Liver (tissue), 9 donors: ENCODE results near the gene TARS3. TPM values are rescaled to one million over a fixed set of nuclear protein-coding genes. Genes with fewer than 3 reads are reported as not detected.

Source experiments
- DNase-seq: peaks from one replicate; pipeline ENCODE4 v3.0.0-alpha.2; 2017; ENCODE audit warnings: low spot score
- H3K27ac ChIP-seq, 2 donors: one replicate each; pipeline ENCODE4 v1.7.0; 2013; ENCODE audit warnings: inconsistent platforms in 2 of 2, low read length in 2 of 2, control low read depth in 1 of 2, low read depth in 1 of 2, mild to moderate bottlenecking in 1 of 2
- H3K27me3 ChIP-seq, 4 donors: one replicate each; pipeline versions ENCODE4 v1.6.1 to v1.7.0; 2013; ENCODE audit warnings: low read length in 3 of 4, inconsistent platforms in 1 of 4, mild to moderate bottlenecking in 1 of 4, moderate library complexity in 1 of 4; ENCODE audit not compliant: control insufficient read depth in 4 of 4, insufficient read depth in 4 of 4
- H3K36me3 ChIP-seq, 4 donors: one replicate each; pipeline versions ENCODE4 v1.6.1 to v1.7.0; 2013; ENCODE audit warnings: low read length in 3 of 4, mild to moderate bottlenecking in 3 of 4, low read depth in 1 of 4, moderate library complexity in 1 of 4; ENCODE audit not compliant: control insufficient read depth in 4 of 4, insufficient read depth in 3 of 4
- H3K4me1 ChIP-seq, 4 donors: one replicate each; pipeline versions ENCODE4 v1.6.1 to v1.7.0; 2013; ENCODE audit warnings: low read length in 3 of 4, mild to moderate bottlenecking in 3 of 4, moderate library complexity in 1 of 4; ENCODE audit not compliant: control insufficient read depth in 4 of 4, insufficient read depth in 4 of 4
- H3K4me3 ChIP-seq, 3 donors: one replicate each; pipeline versions ENCODE4 v1.6.1 to v1.7.0; 2013; ENCODE audit warnings: low read length in 3 of 3, control low read depth in 1 of 3, low read depth in 1 of 3, mild to moderate bottlenecking in 1 of 3
- H3K9ac ChIP-seq, 2 donors: one replicate each; pipeline ENCODE4 v1.7.0; 2013; ENCODE audit warnings: low read length in 2 of 2, mild to moderate bottlenecking in 2 of 2, moderate library complexity in 2 of 2, control low read depth in 1 of 2, low read depth in 1 of 2
- H3K9me3 ChIP-seq, 4 donors: one replicate each; pipeline versions ENCODE4 v1.6.1 to v1.7.0; 2013; ENCODE audit warnings: low read length in 3 of 4; ENCODE audit not compliant: control insufficient read depth in 4 of 4
- EGR1 ChIP-seq, 2 donors: IDR thresholded peaks; 2 replicates each; pipeline ENCODE4 v1.6.1; 2016 to 2018; ENCODE audit warnings: antibody characterized with exemption in 2 of 2, low read depth in 2 of 2
- FOXA1 ChIP-seq: IDR thresholded peaks from 2 replicates; pipeline ENCODE4 v1.6.1; 2016; ENCODE audit warnings: antibody characterized with exemption
- FOXA2 ChIP-seq: IDR thresholded peaks from 2 replicates; pipeline ENCODE4 v1.6.1; 2016; ENCODE audit warnings: antibody characterized with exemption
- GABPA ChIP-seq, 2 donors: IDR thresholded peaks in 1 of 2; conservative IDR thresholded peaks in 1 of 2; 2 replicates each; pipeline ENCODE4 v1.6.1; 2016; ENCODE audit warnings: antibody characterized with exemption in 2 of 2, mild to moderate bottlenecking in 1 of 2, moderate library complexity in 1 of 2
- HNF4A ChIP-seq, 2 donors: conservative IDR thresholded peaks; 2 replicates each; pipeline ENCODE4 v1.6.1; 2016; ENCODE audit warnings: antibody characterized with exemption in 2 of 2, mild to moderate bottlenecking in 2 of 2
- HNF4G ChIP-seq: IDR thresholded peaks from 2 replicates; pipeline ENCODE4 v1.6.1; 2016; ENCODE audit warnings: antibody characterized with exemption
- JUND ChIP-seq, 2 donors: IDR thresholded peaks; 2 replicates each; pipeline ENCODE4 v1.6.1; 2016; ENCODE audit warnings: antibody characterized with exemption in 2 of 2
- SP1 ChIP-seq: IDR thresholded peaks from 2 replicates; pipeline ENCODE4 v1.6.1; 2018; ENCODE audit warnings: antibody characterized with exemption, mild to moderate bottlenecking
- TAF1 ChIP-seq: conservative IDR thresholded peaks from 2 replicates; pipeline ENCODE4 v1.6.1; 2016; ENCODE audit warnings: antibody characterized with exemption, mild to moderate bottlenecking
- YY1 ChIP-seq: IDR thresholded peaks from 2 replicates; pipeline ENCODE4 v1.6.1; 2016; ENCODE audit warnings: antibody characterized with exemption, mild to moderate bottlenecking
- WGBS: extraction: QIAGEN DNeasy Blood & Tissue Kit; methylation state at CpG from one replicate; pipeline ENCODE4 v1.1.7; 2013; 5-methylcytosine and 5-hydroxymethylcytosine counted together
- polyA plus RNA-seq, 2 donors: library from polyadenylated mRNA; stranded (reverse) in 1 of 2; unstranded in 1 of 2; fragments of 200-250 nt in 1 of 2; fragments of >200 nt in 1 of 2; fragmentation: Nextera tagmentation in 1 of 2; extraction: Ambion mirVana in 1 of 2; gene quantifications; one replicate each; pipeline versions ENCODE4 v1.2.1 to v1.2.3, GENCODE V29; 2013 to 2015
- total RNA-seq, 2 donors: library from RNA; depleted of rRNA; stranded (reverse); fragments of >200 nt; gene quantifications; one replicate each; pipeline ENCODE4 v1.2.3, GENCODE V29; 2014
- TF ChIP-seq, protein P1 (sequence below): fragments of 150-350 bp; IDR thresholded peaks from 2 replicates; pipeline ENCODE4 v1.5.1; 2017; ENCODE audit warnings: improper control_type of control experiment, low read depth, low read length; ENCODE audit not compliant: missing input control
- TF ChIP-seq, protein P2 (sequence below): IDR thresholded peaks from 2 replicates; pipeline ENCODE4 v1.6.1; 2016; ENCODE audit warnings: antibody characterized with exemption
- TF ChIP-seq, protein P3 (sequence below): IDR thresholded peaks from 2 replicates; pipeline ENCODE4 v1.6.1; 2016; ENCODE audit warnings: antibody characterized with exemption
- donor health status: healthy.
- donor health status: healthy.
- donor health status: healthy.
- donor health status: healthy.
- donor health status: healthy.

Gene TARS3
- total and polyA plus RNA-seq, 4 donors = 2.3 to 7.8 (median 4.0) TPM

DNA sequence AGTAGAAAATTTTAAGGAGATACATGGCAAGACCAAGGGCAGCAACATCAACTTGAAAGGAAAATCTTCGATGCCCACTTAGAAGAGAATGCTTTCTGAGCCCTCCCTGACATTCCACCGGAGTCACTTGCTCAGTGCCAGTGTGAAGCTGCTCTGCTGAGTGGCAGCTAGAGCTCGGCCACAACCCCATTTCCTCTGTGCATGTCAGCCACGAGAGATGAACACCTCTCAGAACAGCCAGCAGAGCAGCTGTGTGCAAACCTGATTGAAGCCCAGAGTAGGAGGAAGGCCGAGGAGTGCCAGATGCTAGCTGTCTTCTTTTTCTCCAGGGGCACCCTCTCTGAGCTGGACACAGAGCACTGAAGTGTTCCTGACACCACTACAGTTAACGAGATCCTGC lies 12.2 kb downstream of the TARS3 start (continued):
- TF ChIP-seq, protein P1, sequence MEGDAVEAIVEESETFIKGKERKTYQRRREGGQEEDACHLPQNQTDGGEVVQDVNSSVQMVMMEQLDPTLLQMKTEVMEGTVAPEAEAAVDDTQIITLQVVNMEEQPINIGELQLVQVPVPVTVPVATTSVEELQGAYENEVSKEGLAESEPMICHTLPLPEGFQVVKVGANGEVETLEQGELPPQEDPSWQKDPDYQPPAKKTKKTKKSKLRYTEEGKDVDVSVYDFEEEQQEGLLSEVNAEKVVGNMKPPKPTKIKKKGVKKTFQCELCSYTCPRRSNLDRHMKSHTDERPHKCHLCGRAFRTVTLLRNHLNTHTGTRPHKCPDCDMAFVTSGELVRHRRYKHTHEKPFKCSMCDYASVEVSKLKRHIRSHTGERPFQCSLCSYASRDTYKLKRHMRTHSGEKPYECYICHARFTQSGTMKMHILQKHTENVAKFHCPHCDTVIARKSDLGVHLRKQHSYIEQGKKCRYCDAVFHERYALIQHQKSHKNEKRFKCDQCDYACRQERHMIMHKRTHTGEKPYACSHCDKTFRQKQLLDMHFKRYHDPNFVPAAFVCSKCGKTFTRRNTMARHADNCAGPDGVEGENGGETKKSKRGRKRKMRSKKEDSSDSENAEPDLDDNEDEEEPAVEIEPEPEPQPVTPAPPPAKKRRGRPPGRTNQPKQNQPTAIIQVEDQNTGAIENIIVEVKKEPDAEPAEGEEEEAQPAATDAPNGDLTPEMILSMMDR = no peak

DNA sequence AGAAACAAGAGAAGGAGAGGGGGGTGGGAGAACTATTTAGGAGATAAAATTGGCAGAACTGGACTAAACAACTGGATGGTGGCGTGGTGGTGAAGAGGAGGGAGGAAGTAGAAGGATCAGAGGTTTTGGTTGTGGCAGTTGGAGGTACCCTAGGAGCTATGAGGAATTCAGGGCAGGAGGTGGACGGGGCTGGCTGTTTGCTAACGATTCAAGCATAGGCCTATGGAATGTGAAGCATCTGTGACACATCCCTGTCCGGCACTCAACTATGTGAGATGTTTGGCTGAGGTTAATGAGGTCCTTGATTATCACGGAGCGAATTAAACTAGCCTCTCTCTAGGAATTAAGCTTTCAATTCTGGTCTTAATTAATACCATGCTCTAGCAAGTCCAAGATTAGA lies 13.5 kb downstream of the TARS3 start:
- TF ChIP-seq, protein P2, sequence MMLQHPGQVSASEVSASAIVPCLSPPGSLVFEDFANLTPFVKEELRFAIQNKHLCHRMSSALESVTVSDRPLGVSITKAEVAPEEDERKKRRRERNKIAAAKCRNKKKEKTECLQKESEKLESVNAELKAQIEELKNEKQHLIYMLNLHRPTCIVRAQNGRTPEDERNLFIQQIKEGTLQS = no peak
- no peak for TF ChIP-seq SP1
- no peak for TF ChIP-seq HNF4A (conservative IDR thresholded peaks at IDR 0.05)
- TF ChIP-seq JUND (IDR thresholded peaks at IDR 0.05) = no peak
- no peak for TF ChIP-seq HNF4G
- TF ChIP-seq EGR1 (IDR thresholded peaks at IDR 0.05; ENCODE audit: low read depth in 2 of 2) = no peak
- no peak for TF ChIP-seq FOXA2
- TF ChIP-seq, protein P3, sequence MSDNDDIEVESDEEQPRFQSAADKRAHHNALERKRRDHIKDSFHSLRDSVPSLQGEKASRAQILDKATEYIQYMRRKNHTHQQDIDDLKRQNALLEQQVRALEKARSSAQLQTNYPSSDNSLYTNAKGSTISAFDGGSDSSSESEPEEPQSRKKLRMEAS = no peak
- WGBS = 88% methylated on average over 6 of the region's 6 CpGs
- no peak for DNase-seq
- Histone ChIP-seq H3K27me3 (no peaks in the 10 kb centered on the region), H3K27ac (no peak overlapping the region), H3K9ac (no peak overlapping the region), H3K9me3 (no peaks in the 10 kb centered on the region), H3K4me1 (no peaks in the 10 kb centered on the region), H3K4me3 (no peak overlapping the region), H3K36me3 (peaks cover 4 to 45% (median 20%) of the 10 kb centered on the region in 4 donors)

DNA sequence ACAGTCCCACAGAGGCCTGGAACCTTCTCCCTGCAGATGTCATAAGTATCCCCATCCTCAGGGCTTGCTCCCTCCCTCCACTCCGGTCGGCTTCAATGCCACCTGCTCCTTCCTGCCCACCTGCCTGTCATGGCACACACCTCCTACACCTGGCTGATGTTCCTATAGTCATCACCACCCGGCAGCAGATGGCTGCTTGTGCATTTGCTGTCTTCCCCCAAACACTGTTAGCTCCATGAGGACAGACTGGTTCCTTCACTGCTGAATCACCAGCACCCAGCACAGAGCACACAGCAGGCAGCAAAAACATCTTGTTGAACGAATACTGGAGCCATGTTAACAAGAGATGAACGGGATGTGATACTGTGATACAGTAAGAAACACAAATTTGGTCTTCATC lies 14.8 kb downstream of the TARS3 start:
- 97% methylated on average over 5 of the region's 5 CpGs for WGBS
- Histone ChIP-seq H3K4me3 (no peak overlapping the region), H3K4me1 (no peaks in the 10 kb centered on the region), H3K36me3 (peaks cover 4 to 55% (median 31%) of the 10 kb centered on the region in 4 donors), H3K9me3 (no peaks in the 10 kb centered on the region), H3K27ac (no peak overlapping the region), H3K9ac (no peak overlapping the region), H3K27me3 (no peaks in the 10 kb centered on the region)
- TF ChIP-seq, protein P3 = no peak
- TF ChIP-seq FOXA2 (no peak), FOXA1 (no peak), TAF1 (no peak), SP1 (no peak), JUND (IDR thresholded peaks at IDR 0.05) (no peak)
- TF ChIP-seq, protein P2 = no peak
- DNase-seq = no peak

DNA sequence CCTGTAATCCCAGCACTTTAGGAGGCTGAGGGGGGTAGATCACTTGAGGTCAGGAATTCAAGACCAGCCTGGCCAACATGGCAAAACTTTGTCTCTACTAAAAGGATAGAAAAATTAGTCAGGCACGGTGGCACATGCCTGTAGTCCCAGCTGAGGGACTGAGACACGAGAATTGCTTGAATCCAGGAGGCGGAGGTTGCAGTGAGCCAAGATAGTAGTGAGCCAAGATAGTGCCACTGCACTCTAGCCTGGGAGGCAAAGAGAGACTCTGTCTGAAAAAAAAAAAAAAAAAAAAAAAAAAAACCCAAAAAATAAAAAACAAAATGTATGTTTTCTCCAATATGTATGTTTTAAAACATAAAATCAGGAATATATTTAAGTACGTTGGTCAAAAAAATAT lies 16.3 kb downstream of the TARS3 start:
- Histone ChIP-seq H3K4me1 (no peaks in the 10 kb centered on the region), H3K36me3 (peaks cover 3 to 50% (median 31%) of the 10 kb centered on the region in 4 donors), H3K9ac (no peak overlapping the region), H3K27me3 (no peaks in the 10 kb centered on the region), H3K9me3 (no peaks in the 10 kb centered on the region), H3K4me3 (no peak overlapping the region), H3K27ac (no peak overlapping the region)
- DNase-seq = no peak
- TF ChIP-seq, protein P2 = no peak
- TF ChIP-seq GABPA (IDR thresholded peaks at IDR 0.05 in 1 of 2, conservative IDR thresholded peaks at IDR 0.05 in 1 of 2) = no peak
- no peak for TF ChIP-seq YY1
- no peak for TF ChIP-seq EGR1 (IDR thresholded peaks at IDR 0.05; ENCODE audit: low read depth in 2 of 2)
- TF ChIP-seq, protein P1 = no peak
- TF ChIP-seq FOXA1 = no peak
- WGBS = 95% methylated on average over 4 of the region's 4 CpGs
